Omental fat pad (tissue), 4 donors: ENCODE measurements around the gene TEDDM1. TPM values are rescaled to one million over a fixed set of nuclear protein-coding genes. Genes with fewer than 3 reads are reported as not detected.

Experiments used
- ATAC-seq: fragments of 150-250 bp; one replicate; pipeline ENCODE4 v1.9.1; 2016; ENCODE audit warnings: mild to moderate bottlenecking, moderate library complexity; ENCODE audit not compliant: low FRiP score
- DNase-seq: peaks from one replicate; pipeline ENCODE4 v3.0.0-alpha.2; 2019; ENCODE audit warnings: low spot score
- CTCF ChIP-seq, 3 donors: fragments of 450-650 bp; IDR thresholded peaks; one replicate each; pipeline ENCODE4 v1.5.1; 2016 to 2017; ENCODE audit warnings: antibody characterized with exemption in 3 of 3, mild to moderate bottlenecking in 3 of 3, moderate library complexity in 2 of 3
- total RNA-seq, 4 donors: library from RNA; depleted of rRNA; stranded (reverse); fragments of >200 nt; gene quantifications; one replicate each; pipeline ENCODE4 v1.1.0, GENCODE V29; 2016

TEDDM1 gene
- total RNA-seq, 4 donors from 2014 or later: not detected

GRCh38 chr1:182408435-182409075 lies 8.1 kb upstream of the TEDDM1 start:
- TF ChIP-seq CTCF (IDR thresholded peaks at IDR 0.05): no peak
- ATAC-seq (no peak), DNase-seq (no peak)

GRCh38 chr1:182407724-182408123 lies 7.3 kb upstream of the TEDDM1 start:
- ATAC-seq (no peak), DNase-seq (no peak)
- no peak for TF ChIP-seq CTCF (IDR thresholded peaks at IDR 0.05)

GRCh38 chr1:182406012-182406411 lies 5.5 kb upstream of the TEDDM1 start:
- DNase-seq: no peak
- ATAC-seq: no peak
- no peak for TF ChIP-seq CTCF (IDR thresholded peaks at IDR 0.05)

- ATAC-seq (no peak), DNase-seq (no peak)
- TF ChIP-seq CTCF (IDR thresholded peaks at IDR 0.05): no peak
These were observed 5.1 kb upstream of the TEDDM1 start for GRCh38 chr1:182405578-182405977.

- DNase-seq: no peak
- ATAC-seq: no peak
- TF ChIP-seq CTCF (IDR thresholded peaks at IDR 0.05): no peak
These were observed 4.3 kb upstream of the TEDDM1 start for GRCh38 chr1:182404781-182405180.

- DNase-seq (no peak), ATAC-seq (no peak)
- no peak for TF ChIP-seq CTCF (IDR thresholded peaks at IDR 0.05)
These were observed 2.6 kb downstream of the TEDDM1 start for GRCh38 chr1:182397653-182398393.

GRCh38 chr1:182395906-182396305 lies 4.6 kb downstream of the TEDDM1 start:
- no peak for ATAC-seq
- no peak for TF ChIP-seq CTCF (IDR thresholded peaks at IDR 0.05)

More at GRCh38 chr1:182395906-182396305, 4.6 kb downstream of the TEDDM1 start:
- DNase-seq: no peak
